ENCODE results near the gene PIGL.

Gene PIGL

DNA sequence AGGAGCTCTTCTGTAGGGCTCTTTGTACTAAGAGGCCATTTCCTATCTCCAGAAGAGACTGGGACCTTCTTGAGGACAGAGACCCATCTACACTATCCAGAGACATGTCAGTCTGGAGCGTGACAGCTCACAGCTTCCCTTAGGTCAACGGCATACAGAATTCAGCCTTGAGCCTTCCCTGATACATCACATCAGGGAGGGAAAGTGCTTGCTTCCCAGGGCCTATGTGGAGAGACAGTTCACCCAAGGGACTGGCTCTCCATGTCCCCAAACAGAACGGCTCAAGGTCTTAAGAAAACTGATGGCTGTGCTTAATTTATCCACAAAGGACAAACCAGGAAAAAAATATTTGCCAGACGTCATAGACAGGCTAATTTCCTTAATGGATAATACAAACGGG, 128.6 kb downstream of the PIGL start:
- FAIRE-seq (no peak), DNase-seq (ENCODE audit: extremely low spot score, insufficient read length, low read depth) (no peak)

DNA sequence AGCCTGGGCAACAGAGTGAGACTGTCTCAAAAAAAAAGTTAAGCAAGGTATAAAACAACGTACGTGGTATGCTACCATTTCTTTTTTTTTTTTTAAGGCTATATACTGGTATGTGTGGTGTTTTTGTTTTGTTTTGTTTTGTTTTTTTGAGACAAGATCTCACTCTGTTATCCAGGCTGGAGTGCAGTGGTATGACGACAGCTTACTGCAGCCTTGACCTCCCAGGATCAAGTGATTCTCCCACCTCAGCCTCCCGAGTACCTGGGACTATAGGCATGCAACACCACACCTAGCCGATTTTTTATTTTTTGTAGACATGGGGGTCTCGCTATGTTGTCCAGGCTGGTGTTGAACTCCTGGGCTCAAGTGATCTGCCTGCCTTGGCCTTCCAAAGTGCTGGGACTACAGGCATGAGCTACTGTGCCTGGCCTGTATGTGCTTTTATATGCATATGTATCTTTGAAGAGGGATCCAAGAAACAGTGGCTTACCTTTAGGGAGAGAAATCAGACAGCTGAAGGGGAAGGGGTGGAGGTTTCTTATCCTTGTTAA, 129.8 kb downstream of the PIGL start:
- no peak for FAIRE-seq
- DNase-seq (ENCODE audit: extremely low spot score, insufficient read length, low read depth), result no peak

DNA sequence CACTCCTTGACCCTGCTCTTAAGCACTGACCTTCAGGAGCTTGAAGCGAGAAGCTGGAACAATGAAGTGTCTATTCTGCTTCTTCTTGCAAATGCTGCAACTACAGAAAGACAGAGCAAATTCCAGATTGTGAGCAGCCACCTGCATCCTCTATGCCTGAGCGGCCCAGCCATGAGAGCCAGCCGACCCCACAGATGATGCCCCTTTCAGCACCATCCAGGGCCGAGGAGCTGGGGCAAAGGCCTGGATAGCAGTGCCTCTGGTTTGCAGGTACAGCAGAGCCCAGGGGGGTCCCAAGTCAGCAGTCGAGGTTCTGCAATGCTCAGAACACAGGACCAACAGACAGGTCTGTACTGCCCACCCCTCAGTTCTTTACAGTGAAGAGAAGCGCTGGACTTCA, 131.6 kb downstream of the PIGL start:
- no peak for DNase-seq (ENCODE audit: extremely low spot score, insufficient read length, low read depth)
- FAIRE-seq, result no peak

DNA sequence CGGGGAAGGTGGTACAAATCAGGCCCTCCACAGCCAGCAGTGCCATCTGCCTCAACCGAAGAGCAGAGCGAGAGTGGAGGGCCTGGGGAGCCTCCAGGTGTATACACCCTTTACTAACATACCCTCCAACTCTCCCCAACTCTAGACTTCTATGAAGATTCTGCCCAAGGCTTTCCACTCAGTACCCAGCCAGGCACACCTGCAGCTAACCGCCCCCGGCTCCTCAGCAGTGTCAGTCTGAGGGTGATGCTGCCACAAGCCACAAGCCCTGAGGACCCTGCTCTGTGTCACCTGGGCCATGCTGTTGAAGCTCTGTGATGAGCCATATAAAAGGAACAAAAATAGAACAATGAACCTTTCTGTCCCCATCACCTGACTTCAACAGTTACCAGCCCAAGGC, 132.4 kb downstream of the PIGL start:
- FAIRE-seq, result no peak
- DNase-seq (ENCODE audit: extremely low spot score, insufficient read length, low read depth), result no peak

DNA sequence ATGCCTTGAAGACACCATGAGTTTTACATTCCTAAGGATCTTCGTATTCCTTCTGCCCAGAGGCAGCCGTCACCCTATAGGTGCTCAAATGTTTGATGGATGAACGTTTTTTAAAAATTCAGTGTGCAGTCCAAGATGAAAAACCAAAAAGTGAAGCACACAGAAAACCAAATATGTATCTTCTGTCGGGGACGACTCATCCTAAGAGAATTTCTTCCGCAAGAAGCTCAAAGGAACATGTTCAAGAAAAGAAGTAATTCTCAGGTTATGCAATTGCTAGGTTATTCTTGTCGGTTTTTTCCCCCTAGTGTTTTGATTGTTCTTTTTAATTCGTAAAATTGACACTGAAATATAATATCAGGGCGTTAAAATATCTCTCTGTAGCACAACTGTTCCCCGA, 134.8 kb downstream of the PIGL start:
- FAIRE-seq, result no peak
- DNase-seq (ENCODE audit: extremely low spot score, insufficient read length, low read depth), result no peak

DNA sequence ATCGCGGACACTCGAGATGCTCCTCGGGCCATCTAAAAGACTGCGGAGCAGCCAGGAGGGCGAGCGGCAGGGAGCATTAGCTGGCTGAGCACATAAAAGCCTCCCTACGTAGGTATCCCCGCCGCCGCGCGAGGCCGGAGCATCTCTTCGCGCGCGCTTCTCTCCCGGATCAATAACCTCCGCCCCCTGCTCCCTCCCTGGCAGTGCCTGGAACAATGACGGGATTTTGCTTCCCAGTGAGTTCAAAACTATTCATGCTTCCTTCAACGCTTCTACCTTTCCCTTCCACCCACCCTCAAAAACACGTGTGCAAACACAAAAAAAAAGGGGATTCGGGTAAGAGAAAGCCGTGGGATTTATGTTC, 135.3 kb downstream of the PIGL start:
- DNase-seq (ENCODE audit: extremely low spot score, insufficient read length, low read depth), result no peak
- FAIRE-seq, result no peak

DNA sequence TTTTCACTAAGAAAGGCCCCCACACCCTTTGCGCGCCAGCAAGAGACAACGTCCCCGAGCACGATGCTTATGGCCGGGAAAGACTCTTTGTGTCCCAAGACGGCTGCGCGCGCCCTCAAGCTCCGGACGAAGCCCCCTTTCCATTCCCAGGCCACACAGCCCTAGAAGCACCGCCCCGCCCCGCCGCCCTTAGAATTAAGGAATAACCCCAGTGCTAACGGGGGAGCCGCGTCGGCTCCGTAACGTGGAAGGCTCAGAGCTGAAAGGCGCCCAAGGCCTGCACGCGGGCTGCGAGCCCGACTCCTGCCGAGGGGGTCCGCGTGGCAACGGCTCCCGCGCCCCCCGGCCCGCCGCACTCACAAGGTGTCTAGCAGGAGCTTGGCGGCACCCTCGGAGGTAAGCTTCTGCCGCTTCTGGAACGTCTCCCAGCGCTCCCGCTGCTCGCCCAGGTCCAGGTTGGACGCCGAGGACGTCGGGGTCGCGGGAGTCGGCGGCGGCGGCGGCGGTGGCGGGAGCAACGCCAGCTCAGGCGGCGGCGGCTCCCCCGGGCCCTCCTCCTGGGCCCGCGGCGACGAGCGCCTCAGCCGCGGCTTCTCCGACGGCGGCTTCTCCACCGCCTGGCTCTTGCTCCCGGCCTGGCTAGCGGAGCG, 135.8 kb downstream of the PIGL start:
- DNase-seq (ENCODE audit: extremely low spot score, insufficient read length, low read depth), result no peak
- FAIRE-seq, result no peak

DNA sequence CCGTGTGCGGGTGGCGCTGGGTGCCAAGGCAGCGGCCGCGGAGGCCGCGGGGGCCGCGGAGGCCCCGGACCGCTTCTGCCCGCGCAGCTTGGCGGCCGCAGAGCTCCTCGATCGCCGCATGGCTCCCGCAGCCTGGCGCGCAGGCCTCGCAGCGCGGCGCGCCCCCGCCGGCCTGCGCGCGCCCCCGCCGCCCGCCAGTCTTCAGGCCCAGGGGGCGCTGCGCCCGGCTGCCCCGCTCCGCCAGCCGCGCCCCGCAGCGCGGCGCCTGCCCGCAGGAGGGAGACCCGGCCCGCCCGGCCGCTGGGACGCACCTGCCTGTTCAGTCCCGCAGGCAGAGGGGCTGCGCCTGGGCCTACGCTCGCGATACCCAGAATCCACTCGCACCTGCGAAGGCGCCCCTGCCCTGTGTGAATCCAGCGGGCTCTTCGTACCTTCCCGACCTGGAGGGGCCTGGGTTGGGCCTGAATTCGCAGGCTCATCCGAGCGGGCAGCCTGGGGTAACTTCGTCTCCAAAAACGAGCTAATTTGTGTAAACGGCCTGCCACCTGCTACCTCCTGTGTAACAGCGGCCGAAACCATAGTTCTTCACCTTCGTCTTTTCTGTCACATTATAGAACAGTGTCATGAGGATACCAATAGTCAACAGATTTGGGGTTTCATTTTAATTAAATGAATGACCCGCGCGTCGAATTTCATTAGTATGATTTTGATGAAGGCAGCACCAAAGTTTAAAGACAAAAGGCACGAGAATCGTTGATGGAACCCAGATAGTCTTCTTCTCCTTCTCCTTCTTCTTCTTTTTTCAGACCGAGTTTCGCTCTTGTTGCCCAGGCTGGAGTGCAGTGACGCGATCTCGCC, 136.5 kb downstream of the PIGL start, which contains the start of gene CENPV:
CENPV (minus strand) TSS at position 153 of the 858 bp plus-strand sequence; CDS start at position 120, 33 bp downstream.
- peak; percentile 65 for FAIRE-seq
- peak; percentile 66 for DNase-seq (ENCODE audit: extremely low spot score, insufficient read length, low read depth)

DNA sequence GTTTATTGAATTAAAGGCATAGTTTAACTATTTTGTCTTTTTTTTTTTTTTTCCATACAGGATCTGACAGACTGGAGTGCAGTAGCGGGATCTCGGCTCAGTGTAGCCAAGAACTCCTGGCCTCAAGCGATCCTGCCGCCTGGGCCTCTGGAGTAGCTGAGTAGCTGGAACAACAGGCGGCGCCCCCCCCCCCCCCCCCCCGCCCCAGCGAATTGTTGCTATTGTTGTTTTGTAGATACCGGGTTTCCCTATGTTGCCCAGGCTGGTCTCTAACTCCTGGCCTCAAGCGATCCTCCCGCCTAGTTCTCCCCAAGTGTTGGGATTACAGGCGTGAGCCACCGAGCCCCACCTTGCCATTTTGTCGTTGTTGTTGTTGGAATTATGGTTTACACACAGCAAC, 137.6 kb downstream of the PIGL start:
- DNase-seq (ENCODE audit: extremely low spot score, insufficient read length, low read depth) (no peak), FAIRE-seq (no peak)

DNA sequence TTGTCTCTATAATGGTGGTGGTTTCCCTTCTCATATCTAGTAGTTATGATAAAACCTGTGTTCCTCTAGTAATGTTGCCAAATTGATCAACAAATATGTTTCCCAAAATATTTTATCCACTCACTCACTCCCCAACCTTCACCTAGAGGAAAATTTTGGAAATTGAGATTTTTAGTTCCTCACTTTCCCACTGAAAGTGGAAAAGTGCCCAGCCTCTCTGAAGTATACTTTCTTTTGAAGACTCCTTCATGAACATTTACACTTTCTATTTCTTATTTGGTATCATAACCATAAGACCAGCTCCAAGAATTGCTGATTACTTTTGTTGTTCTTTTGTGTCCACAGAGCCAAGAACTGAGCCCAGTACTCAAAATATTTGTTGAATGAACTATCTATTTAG, 141.4 kb downstream of the PIGL start:
- DNase-seq (ENCODE audit: extremely low spot score, insufficient read length, low read depth), result no peak
- no peak for FAIRE-seq

DNA sequence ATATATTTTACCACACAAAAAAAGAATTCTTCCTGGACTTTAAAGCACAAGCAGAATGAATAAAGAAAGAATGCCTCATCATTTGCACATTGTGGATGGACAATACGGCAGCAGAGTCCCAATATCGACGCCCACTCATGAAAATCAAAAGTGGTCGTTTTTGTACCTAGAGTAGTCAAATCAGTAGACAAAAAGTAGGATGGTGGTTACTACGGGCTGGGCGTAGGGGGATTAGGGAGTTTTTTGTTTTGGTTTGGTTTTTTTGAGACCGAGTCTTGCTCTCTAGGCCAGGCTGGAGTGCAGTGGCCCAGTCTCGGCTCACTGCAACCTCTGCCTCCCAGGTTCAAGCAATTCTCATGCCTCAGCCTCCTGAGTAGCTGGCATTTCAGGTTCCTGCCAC, 144.9 kb downstream of the PIGL start:
- FAIRE-seq, result no peak

DNA sequence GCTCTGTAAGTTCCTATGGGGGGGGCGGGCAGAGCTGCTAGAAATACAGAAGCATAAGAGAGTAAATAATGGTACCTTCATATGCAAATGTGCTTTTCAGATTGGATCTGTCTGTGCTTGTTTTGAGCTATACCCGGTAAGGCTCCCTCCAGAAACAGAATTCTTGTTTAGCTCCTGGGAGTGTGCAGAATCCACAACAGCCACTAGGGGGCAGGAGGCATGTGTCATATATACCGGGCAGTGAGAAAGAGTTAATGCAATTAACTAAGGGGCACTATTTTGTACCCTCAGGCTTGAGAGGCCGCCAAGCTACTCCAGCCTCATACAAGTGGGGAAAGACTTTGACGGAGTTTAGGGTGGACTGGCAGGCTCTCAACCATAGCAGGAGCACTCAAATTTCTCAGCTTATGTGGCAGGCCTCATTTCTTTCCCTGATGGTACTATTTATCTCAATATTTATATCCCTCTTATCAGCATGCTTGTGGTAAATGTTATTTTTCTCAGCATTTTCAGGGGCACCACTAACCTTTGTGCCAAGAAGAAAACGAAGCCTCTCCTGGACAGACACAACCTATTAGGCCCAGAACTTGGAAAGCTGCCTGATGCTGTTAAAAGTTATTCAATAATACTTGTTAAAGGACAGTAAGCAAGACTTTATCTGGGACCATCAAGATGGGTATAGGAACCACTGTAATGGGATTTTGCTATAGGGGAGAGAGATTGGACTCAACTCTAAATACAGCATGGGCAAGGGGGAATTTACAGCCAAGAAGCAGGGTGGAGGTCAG, 146.9 kb downstream of the PIGL start:
- DNase-seq (ENCODE audit: extremely low spot score, insufficient read length, low read depth) (peak; percentile 52), FAIRE-seq (peak; percentile 87)

More for the DNA sequence above, 144.9 kb downstream of the PIGL start:
- DNase-seq (ENCODE audit: extremely low spot score, insufficient read length, low read depth), result no peak

DNA sequence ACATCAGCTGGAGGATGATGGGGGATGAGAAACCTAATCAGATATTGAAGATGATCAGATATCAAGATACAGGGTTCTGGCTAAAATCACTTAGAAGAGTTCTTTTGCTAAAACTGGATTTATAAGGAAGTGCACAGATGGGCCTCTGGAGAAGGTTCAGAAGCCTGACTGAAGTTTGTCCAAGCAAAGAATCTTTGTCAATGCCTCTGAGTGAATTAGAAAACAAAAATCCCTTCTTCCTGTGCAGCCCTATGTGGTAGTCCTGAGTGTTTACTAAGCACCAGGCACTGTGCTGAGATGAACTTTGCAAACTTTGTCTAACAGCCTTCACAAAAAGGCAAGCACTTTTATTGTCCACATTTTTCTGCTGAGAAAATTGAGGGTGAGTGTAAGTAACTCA, 147.6 kb downstream of the PIGL start:
- FAIRE-seq (no peak), DNase-seq (ENCODE audit: extremely low spot score, insufficient read length, low read depth) (no peak)

DNA sequence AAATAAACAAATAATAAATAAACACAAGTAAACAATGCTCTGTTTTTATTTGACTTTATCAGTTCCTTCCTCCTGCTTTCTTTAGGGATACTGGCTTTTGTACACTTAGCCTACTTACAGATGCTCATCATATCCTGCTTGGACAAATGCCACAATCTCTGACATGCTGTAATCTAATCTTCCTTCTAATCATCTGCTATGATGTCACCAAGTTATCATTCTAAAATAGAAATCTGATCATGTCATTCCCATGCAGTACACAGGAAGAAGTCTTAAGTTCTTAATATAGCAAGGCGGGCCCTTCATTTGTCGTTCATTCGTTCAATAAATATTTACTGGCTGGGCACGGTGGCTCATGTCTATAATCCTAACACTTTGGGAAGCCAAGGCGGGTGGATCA, 154.7 kb downstream of the PIGL start:
- FAIRE-seq (no peak), DNase-seq (ENCODE audit: extremely low spot score, insufficient read length, low read depth) (no peak)

DNA sequence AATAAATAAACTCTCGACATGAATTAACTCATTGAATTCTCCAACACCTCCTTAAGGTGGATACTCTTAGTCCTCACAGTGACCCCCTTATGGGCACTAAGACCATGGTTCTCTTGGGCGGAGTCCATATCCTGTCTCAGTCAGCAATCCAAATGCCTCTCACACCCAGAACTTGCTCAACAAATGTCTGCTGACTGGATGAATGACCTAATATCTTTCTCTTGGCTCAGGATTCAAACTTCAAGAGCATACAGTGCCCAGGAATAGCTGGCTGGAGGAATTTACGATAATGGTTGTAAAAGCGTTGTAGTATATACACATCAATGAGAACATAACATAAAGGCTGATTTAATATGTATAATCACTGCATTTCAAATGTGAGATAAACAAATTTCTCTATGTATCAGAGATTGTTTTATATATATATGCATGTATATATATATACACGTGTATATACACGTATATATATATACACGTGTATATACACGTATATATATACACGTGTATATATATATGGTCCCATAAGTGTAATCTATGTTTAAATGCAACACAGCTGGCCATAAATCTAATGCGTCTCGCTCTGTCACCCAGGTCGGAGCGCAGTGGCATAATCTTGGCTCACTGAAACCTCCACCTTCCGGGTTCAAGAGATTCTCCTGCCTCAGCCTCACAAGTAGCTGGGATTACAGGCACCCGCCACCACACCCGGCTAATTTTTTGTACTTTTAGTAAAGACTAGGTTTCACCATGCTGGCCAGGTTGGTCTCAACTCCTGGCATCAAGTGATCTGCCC, 157.3 kb downstream of the PIGL start:
- FAIRE-seq (no peak), DNase-seq (ENCODE audit: extremely low spot score, insufficient read length, low read depth) (no peak)
